ENCODE measurements around the gene RGPD5. TPM values are rescaled to one million over a fixed set of nuclear protein-coding genes. Genes with fewer than 3 reads are reported as not detected.
"Not testable (repeated sequence)": the region's sequence is repeated elsewhere in the genome, so short reads cannot be mapped to it uniquely, and the experiment has no call there.

The RGPD5 gene
- total RNA-seq, 1 donor from 2014 or later = 41.1 TPM

DNA sequence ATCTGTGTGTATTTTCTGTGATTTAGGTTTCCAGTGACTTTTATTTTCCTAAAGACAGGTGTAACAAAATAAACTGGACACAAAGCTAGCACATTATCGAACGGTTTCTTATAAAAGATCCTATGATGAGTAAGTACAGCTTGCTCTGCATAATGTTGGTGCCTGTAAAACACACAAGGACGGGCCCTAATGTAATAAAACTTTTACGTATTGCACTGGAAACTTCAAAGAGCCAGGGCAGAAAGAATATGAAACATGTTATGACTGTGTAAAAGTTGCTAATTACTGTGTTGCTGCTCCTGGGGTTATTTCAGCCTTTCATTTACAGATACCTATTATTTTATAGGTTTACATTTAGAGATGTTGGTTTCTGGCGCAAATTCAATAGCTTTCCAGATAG, 32.1 kb upstream of the RGPD5 start:
- H3K36me3 Mint-ChIP-seq (ENCODE audit: low read depth, unreplicated experiment); H3K9me3 ChIP-seq (ENCODE audit: insufficient read depth, low read depth, low read length); H3K27me3 Mint-ChIP-seq (ENCODE audit: low read depth, unreplicated experiment); H3K4me1 Mint-ChIP-seq (ENCODE audit: low read depth, unreplicated experiment); H3K9ac ChIP-seq (ENCODE audit: low read length); H3K9me3 Mint-ChIP-seq (ENCODE audit: unreplicated experiment); H4K20me1 ChIP-seq (ENCODE audit: insufficient read depth, low read length); H2AFZ ChIP-seq (ENCODE audit: low read depth, low read length); H3K4me1 ChIP-seq (ENCODE audit: insufficient read depth, low read length); H3K27ac Mint-ChIP-seq (ENCODE audit: unreplicated experiment); H3K4me3 ChIP-seq (ENCODE audit: insufficient read depth, low read depth, low read length); DNase-seq (ENCODE audit: low read depth); H3K27me3 ChIP-seq (ENCODE audit: insufficient read depth, low read length); H3K4me2 ChIP-seq (ENCODE audit: low read length); H3K4me3 Mint-ChIP-seq (ENCODE audit: unreplicated experiment); H3K27ac ChIP-seq (ENCODE audit: low read depth, low read length); H3K36me3 ChIP-seq (ENCODE audit: insufficient read depth, low read length); H3K79me2 ChIP-seq (ENCODE audit: insufficient read depth, low read length); FAIRE-seq: not testable (repeated sequence)

DNA sequence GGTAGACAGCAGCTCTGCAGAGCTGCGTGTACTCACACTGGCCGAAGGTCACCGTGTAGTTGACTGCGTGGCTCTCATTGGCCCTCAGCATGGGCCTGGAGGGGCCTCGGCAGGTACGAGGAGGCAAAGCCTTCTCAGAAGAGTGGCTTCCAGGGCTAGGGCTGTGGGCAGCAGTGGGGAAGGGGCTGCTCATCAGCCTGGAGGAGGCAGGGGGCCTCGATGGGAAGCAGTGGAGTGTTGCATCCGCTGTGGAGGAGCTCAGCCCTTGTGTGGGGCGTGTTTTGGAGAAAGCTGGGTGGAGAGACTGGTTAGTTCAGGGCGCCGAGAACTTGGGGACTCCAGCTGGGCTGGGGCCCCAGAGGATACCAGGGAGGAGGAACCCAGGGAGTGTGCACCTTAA, 28.0 kb upstream of the RGPD5 start:
- H3K36me3 Mint-ChIP-seq (ENCODE audit: low read depth, unreplicated experiment); H3K4me3 ChIP-seq (ENCODE audit: insufficient read depth, low read depth, low read length); H3K4me1 ChIP-seq (ENCODE audit: insufficient read depth, low read length); DNase-seq (ENCODE audit: low read depth); FAIRE-seq; H3K4me2 ChIP-seq (ENCODE audit: low read length); H3K27ac Mint-ChIP-seq (ENCODE audit: unreplicated experiment); H3K27me3 Mint-ChIP-seq (ENCODE audit: low read depth, unreplicated experiment); H3K9me3 ChIP-seq (ENCODE audit: insufficient read depth, low read depth, low read length); H3K9ac ChIP-seq (ENCODE audit: low read length); H2AFZ ChIP-seq (ENCODE audit: low read depth, low read length); H3K4me1 Mint-ChIP-seq (ENCODE audit: low read depth, unreplicated experiment); H3K79me2 ChIP-seq (ENCODE audit: insufficient read depth, low read length); H3K27ac ChIP-seq (ENCODE audit: low read depth, low read length); H3K27me3 ChIP-seq (ENCODE audit: insufficient read depth, low read length); H3K36me3 ChIP-seq (ENCODE audit: insufficient read depth, low read length); H4K20me1 ChIP-seq (ENCODE audit: insufficient read depth, low read length); H3K9me3 Mint-ChIP-seq (ENCODE audit: unreplicated experiment); H3K4me3 Mint-ChIP-seq (ENCODE audit: unreplicated experiment): not testable (repeated sequence)

DNA sequence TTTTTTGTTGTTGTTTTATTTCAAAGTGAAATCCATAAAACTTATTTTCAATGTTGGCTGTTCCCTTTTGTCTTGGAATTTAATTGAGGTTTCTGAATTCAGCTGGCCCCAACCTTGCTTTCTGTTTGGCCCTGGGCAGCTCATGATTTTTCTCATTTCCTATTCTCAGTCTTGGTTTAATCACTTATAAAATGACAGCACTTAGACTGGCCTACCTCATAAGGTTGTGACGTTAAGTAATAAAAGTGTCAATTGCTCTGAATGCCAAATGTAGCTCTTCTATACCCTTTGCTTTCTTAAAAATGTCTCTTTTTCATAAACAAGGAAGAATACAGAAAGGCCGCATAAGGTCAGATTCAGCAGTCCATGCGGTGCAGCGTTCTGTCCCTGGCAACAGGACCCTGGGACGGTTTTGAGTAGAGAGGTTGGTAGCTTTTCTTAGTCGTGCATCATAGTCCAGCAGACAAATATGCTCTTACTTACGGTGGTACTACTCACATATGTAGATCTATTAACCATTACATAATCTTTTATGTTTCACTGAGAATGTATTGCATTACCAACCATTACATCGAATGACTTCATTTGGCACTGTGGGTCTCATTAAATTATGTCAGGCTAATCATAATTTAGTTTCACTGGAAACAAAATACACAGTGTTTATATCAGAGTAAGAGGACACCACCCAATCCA, 27.1 kb upstream of the RGPD5 start:
- H3K4me3 ChIP-seq (ENCODE audit: insufficient read depth, low read depth, low read length); H3K4me3 Mint-ChIP-seq (ENCODE audit: unreplicated experiment); H3K27me3 ChIP-seq (ENCODE audit: insufficient read depth, low read length); H3K27ac ChIP-seq (ENCODE audit: low read depth, low read length); H3K4me1 ChIP-seq (ENCODE audit: insufficient read depth, low read length); H3K9ac ChIP-seq (ENCODE audit: low read length); H3K36me3 Mint-ChIP-seq (ENCODE audit: low read depth, unreplicated experiment); H3K36me3 ChIP-seq (ENCODE audit: insufficient read depth, low read length); H3K27me3 Mint-ChIP-seq (ENCODE audit: low read depth, unreplicated experiment); H3K9me3 ChIP-seq (ENCODE audit: insufficient read depth, low read depth, low read length); H3K4me2 ChIP-seq (ENCODE audit: low read length); H2AFZ ChIP-seq (ENCODE audit: low read depth, low read length); H3K27ac Mint-ChIP-seq (ENCODE audit: unreplicated experiment); H3K79me2 ChIP-seq (ENCODE audit: insufficient read depth, low read length); DNase-seq (ENCODE audit: low read depth); H3K9me3 Mint-ChIP-seq (ENCODE audit: unreplicated experiment); H4K20me1 ChIP-seq (ENCODE audit: insufficient read depth, low read length); FAIRE-seq; H3K4me1 Mint-ChIP-seq (ENCODE audit: low read depth, unreplicated experiment): not testable (repeated sequence)

DNA sequence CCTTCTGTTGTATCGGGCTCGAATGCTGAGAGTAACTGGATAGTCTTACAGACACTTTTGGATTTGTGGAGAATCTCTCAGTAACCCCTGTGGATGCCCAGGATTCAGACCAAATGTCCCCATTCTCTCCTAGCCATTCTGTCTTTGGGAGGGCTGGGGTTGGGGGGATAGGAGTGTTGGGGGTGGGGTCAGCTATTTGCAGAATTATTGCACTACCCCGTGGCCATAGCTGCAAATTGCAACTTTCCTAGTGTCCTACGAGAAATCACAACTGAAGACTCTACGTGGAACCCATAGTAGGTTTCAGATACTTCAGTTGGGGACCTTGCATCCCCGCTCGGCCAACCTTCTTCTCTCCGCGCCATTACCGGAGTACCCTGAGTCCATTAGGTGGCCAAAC, 25.2 kb upstream of the RGPD5 start:
- H3K79me2 ChIP-seq (ENCODE audit: insufficient read depth, low read length); H3K4me1 Mint-ChIP-seq (ENCODE audit: low read depth, unreplicated experiment); H4K20me1 ChIP-seq (ENCODE audit: insufficient read depth, low read length); H2AFZ ChIP-seq (ENCODE audit: low read depth, low read length); H3K9me3 Mint-ChIP-seq (ENCODE audit: unreplicated experiment); H3K36me3 ChIP-seq (ENCODE audit: insufficient read depth, low read length); DNase-seq (ENCODE audit: low read depth); H3K36me3 Mint-ChIP-seq (ENCODE audit: low read depth, unreplicated experiment); H3K27ac ChIP-seq (ENCODE audit: low read depth, low read length); H3K4me3 ChIP-seq (ENCODE audit: insufficient read depth, low read depth, low read length); FAIRE-seq; H3K27me3 Mint-ChIP-seq (ENCODE audit: low read depth, unreplicated experiment); H3K27ac Mint-ChIP-seq (ENCODE audit: unreplicated experiment); H3K27me3 ChIP-seq (ENCODE audit: insufficient read depth, low read length); H3K4me2 ChIP-seq (ENCODE audit: low read length); H3K9ac ChIP-seq (ENCODE audit: low read length); H3K4me1 ChIP-seq (ENCODE audit: insufficient read depth, low read length); H3K4me3 Mint-ChIP-seq (ENCODE audit: unreplicated experiment); H3K9me3 ChIP-seq (ENCODE audit: insufficient read depth, low read depth, low read length): not testable (repeated sequence)

DNA sequence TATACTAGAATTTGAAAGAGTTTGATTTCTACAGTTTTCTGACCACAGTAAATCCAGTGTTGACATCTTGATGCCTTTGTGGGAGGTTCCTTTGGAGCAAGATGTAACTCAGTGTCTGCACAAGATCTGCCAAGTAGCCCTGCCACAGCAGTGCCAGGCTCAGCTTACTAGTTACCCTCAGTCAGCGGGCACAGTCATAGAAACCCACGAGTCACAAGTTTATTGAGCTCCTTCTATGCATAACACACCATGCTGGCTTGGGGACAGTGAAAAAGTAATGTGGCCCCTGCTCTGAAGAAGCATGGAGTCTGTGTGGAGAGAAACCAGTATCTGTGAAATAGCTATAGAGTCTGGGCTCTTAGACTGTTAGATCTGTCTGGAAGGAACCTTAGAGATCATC, 15.0 kb upstream of the RGPD5 start:
- H3K9ac ChIP-seq (ENCODE audit: low read length); H4K20me1 ChIP-seq (ENCODE audit: insufficient read depth, low read length); H3K79me2 ChIP-seq (ENCODE audit: insufficient read depth, low read length); H3K27ac Mint-ChIP-seq (ENCODE audit: unreplicated experiment); H3K4me2 ChIP-seq (ENCODE audit: low read length); H3K9me3 Mint-ChIP-seq (ENCODE audit: unreplicated experiment); H3K4me1 ChIP-seq (ENCODE audit: insufficient read depth, low read length); H3K27me3 ChIP-seq (ENCODE audit: insufficient read depth, low read length); H3K27ac ChIP-seq (ENCODE audit: low read depth, low read length); H3K4me3 ChIP-seq (ENCODE audit: insufficient read depth, low read depth, low read length); H3K4me1 Mint-ChIP-seq (ENCODE audit: low read depth, unreplicated experiment); FAIRE-seq; H3K36me3 ChIP-seq (ENCODE audit: insufficient read depth, low read length); H3K36me3 Mint-ChIP-seq (ENCODE audit: low read depth, unreplicated experiment); H3K27me3 Mint-ChIP-seq (ENCODE audit: low read depth, unreplicated experiment); H2AFZ ChIP-seq (ENCODE audit: low read depth, low read length); H3K9me3 ChIP-seq (ENCODE audit: insufficient read depth, low read depth, low read length); H3K4me3 Mint-ChIP-seq (ENCODE audit: unreplicated experiment); DNase-seq (ENCODE audit: low read depth): not testable (repeated sequence)

- H3K9me3 Mint-ChIP-seq (ENCODE audit: unreplicated experiment) = not testable (repeated sequence)
Measured at GRCh38 chr2:109781147-109781816, 12.8 kb upstream of the RGPD5 start.

More at GRCh38 chr2:109781147-109781816, 12.8 kb upstream of the RGPD5 start:
- not testable (repeated sequence) for H3K27me3 ChIP-seq (ENCODE audit: insufficient read depth, low read length); H3K36me3 Mint-ChIP-seq (ENCODE audit: low read depth, unreplicated experiment); H3K4me3 Mint-ChIP-seq (ENCODE audit: unreplicated experiment); H3K4me2 ChIP-seq (ENCODE audit: low read length); H3K27ac ChIP-seq (ENCODE audit: low read depth, low read length); H3K4me3 ChIP-seq (ENCODE audit: insufficient read depth, low read depth, low read length); DNase-seq (ENCODE audit: low read depth); H3K4me1 Mint-ChIP-seq (ENCODE audit: low read depth, unreplicated experiment); H2AFZ ChIP-seq (ENCODE audit: low read depth, low read length); H3K79me2 ChIP-seq (ENCODE audit: insufficient read depth, low read length); H3K4me1 ChIP-seq (ENCODE audit: insufficient read depth, low read length); H3K27ac Mint-ChIP-seq (ENCODE audit: unreplicated experiment); H3K9ac ChIP-seq (ENCODE audit: low read length); H3K36me3 ChIP-seq (ENCODE audit: insufficient read depth, low read length); FAIRE-seq; H3K9me3 ChIP-seq (ENCODE audit: insufficient read depth, low read depth, low read length); H4K20me1 ChIP-seq (ENCODE audit: insufficient read depth, low read length); H3K27me3 Mint-ChIP-seq (ENCODE audit: low read depth, unreplicated experiment)
